IMR-90 (cell line): ENCODE measurements around the gene EDARADD. TPM values are rescaled to one million over a fixed set of nuclear protein-coding genes. Genes with fewer than 3 reads are reported as not detected.

Source experiments
- ATAC-seq: fragments of 200-7000 bp; cut with Tn5 transposase; 2 replicates; pipeline ENCODE4 v1.9.1; 2020; ENCODE audit warnings: low read depth, mild to moderate bottlenecking, moderate library complexity
- BruUV-seq: library from RNA; stranded (reverse); fragments of 400-500 nt; replicated peaks from 2 replicates; lab custom pipeline; 2021; lab: Mats Ljungman, UMichigan
- CTCF ChIA-PET: fragments of 300-600 bp; formaldehyde crosslinking; extraction: SDS; loops from one replicate; lab custom pipeline; 2021; ENCODE audit warnings: antibody characterized with exemption; lab: Yijun Ruan, JAX
- POLR2A ChIA-PET: fragments of 300-600 bp; sonication (Branson Sonifier 250); formaldehyde crosslinking; loops from one replicate; lab custom pipeline; 2022; ENCODE audit warnings: antibody characterized with exemption; ENCODE audit not compliant: unreplicated experiment; lab: Charles Lee
- DNase-seq: peaks from one replicate; pipeline ENCODE4 v3.0.0; 2013
- H2AFZ ChIP-seq: replicated peaks from 2 replicates; pipeline ENCODE3; 2013; ENCODE audit warnings: low read length, mild to moderate bottlenecking; ENCODE audit not compliant: poor library complexity
- H2AK5ac ChIP-seq: 2 replicates; pipeline ENCODE4 v1.6.1; 2013; ENCODE audit warnings: low read depth, low read length, inconsistent platforms
- H2AK9ac ChIP-seq: replicated peaks from 2 replicates; pipeline ENCODE3; 2013; ENCODE audit warnings: mild to moderate bottlenecking, low read depth, low read length, moderate library complexity; ENCODE audit not compliant: poor library complexity
- H2BK120ac ChIP-seq: 2 replicates; pipeline ENCODE4 v1.6.1; 2013; ENCODE audit warnings: low read depth, low read length, inconsistent platforms
- H2BK15ac ChIP-seq: 3 replicates; pipeline ENCODE4 v1.6.1; 2013; ENCODE audit warnings: low read depth, low read length, inconsistent platforms
- H2BK20ac ChIP-seq: 2 replicates; pipeline ENCODE4 v1.6.1; 2013; ENCODE audit warnings: low read depth, mild to moderate bottlenecking, inconsistent platforms, low read length, moderate library complexity
- H2BK5ac ChIP-seq: 2 replicates; pipeline ENCODE4 v1.6.1; 2013; ENCODE audit warnings: mild to moderate bottlenecking, low read depth, low read length, inconsistent platforms; ENCODE audit not compliant: poor library complexity, severe bottlenecking
- H3K14ac ChIP-seq: replicated peaks from 2 replicates; pipeline ENCODE4 v1.6.1; 2013; ENCODE audit warnings: low read depth, low read length, inconsistent platforms
- H3K18ac ChIP-seq: 2 replicates; pipeline ENCODE4 v1.6.1; 2013; ENCODE audit warnings: low read depth, low read length, control low read depth
- H3K23ac ChIP-seq: 2 replicates; pipeline ENCODE4 v1.6.1; 2013; ENCODE audit warnings: low read depth, low read length, inconsistent platforms
- H3K27ac ChIP-seq: 2 replicates; pipeline ENCODE4 v1.5.1; 2013; ENCODE audit warnings: mild to moderate bottlenecking, control low read depth, low read length; ENCODE audit not compliant: insufficient read depth
- H3K27me3 ChIP-seq: 2 replicates; pipeline ENCODE4 v1.6.1; 2013; ENCODE audit warnings: low read length; ENCODE audit not compliant: control insufficient read depth, insufficient read depth
- H3K36me3 ChIP-seq: 2 replicates; pipeline ENCODE4 v1.6.1; 2013; ENCODE audit warnings: low read length, mixed read lengths; ENCODE audit not compliant: control insufficient read depth, insufficient read depth
- H3K4ac ChIP-seq: 2 replicates; pipeline ENCODE4 v1.6.1; 2013; ENCODE audit warnings: low read depth, low read length, inconsistent platforms
- H3K4me1 ChIP-seq: 2 replicates; pipeline ENCODE4 v1.6.1; 2013; ENCODE audit warnings: low read length, mixed read lengths; ENCODE audit not compliant: control insufficient read depth, insufficient read depth
- H3K4me2 ChIP-seq: 2 replicates; pipeline ENCODE4 v1.6.1; 2013; ENCODE audit warnings: low read depth, mild to moderate bottlenecking, control low read depth, low read length, moderate library complexity
- H3K4me3 ChIP-seq: 2 replicates; pipeline ENCODE4 v1.5.1; 2013; ENCODE audit warnings: low read depth, mild to moderate bottlenecking, control low read depth, low read length, moderate library complexity; ENCODE audit not compliant: insufficient read depth
- H3K56ac ChIP-seq: 2 replicates; pipeline ENCODE4 v1.6.1; 2013; ENCODE audit warnings: low read length, inconsistent platforms; ENCODE audit not compliant: insufficient read depth; ENCODE audit errors: extremely low read depth
- H3K79me1 ChIP-seq, 2 experiments: 2 replicates each; pipeline ENCODE4 v1.6.1; 2013; ENCODE audit warnings: low read length in 2 of 2, inconsistent platforms in 1 of 2, low read depth in 1 of 2
- H3K9ac ChIP-seq: 2 replicates; pipeline ENCODE4 v1.6.1; 2013; ENCODE audit warnings: low read depth, low read length, control low read depth
- H3K9me1 ChIP-seq: 2 replicates; pipeline ENCODE4 v1.6.1; 2013; ENCODE audit warnings: low read length, inconsistent platforms; ENCODE audit not compliant: insufficient read depth
- H3K9me3 ChIP-seq: 2 replicates; pipeline ENCODE4 v1.6.1; 2013; ENCODE audit warnings: low read length; ENCODE audit not compliant: control insufficient read depth, insufficient read depth
- H4K20me1 ChIP-seq: 2 replicates; pipeline ENCODE4 v1.6.1; 2013; ENCODE audit warnings: low read length, inconsistent platforms; ENCODE audit not compliant: insufficient read depth
- H4K5ac ChIP-seq: 2 replicates; pipeline ENCODE4 v1.6.1; 2013; ENCODE audit warnings: mild to moderate bottlenecking, low read depth, low read length, control low read depth
- H4K8ac ChIP-seq, 2 experiments: 2 replicates each; pipeline ENCODE4 v1.6.1; 2013; ENCODE audit warnings: low read depth in 2 of 2, low read length in 2 of 2, control low read depth in 1 of 2, inconsistent platforms in 1 of 2
- H4K91ac ChIP-seq: 2 replicates; pipeline ENCODE4 v1.6.1; 2013; ENCODE audit warnings: low read depth, low read length, inconsistent platforms; ENCODE audit not compliant: insufficient read depth
- BHLHE40 ChIP-seq: fragments of 150-350 bp; IDR thresholded peaks from 2 replicates; pipeline ENCODE4 v1.6.1; 2016; ENCODE audit warnings: mild to moderate bottlenecking, low read depth, low read length
- CEBPB ChIP-seq: IDR thresholded peaks from 2 replicates; pipeline ENCODE4 v1.6.1; 2012; ENCODE audit warnings: low read depth, low read length, improper control_type of control experiment
- CHD1 ChIP-seq: IDR thresholded peaks from 2 replicates; pipeline ENCODE4 v1.6.1; 2012; ENCODE audit warnings: low read depth, low read length, improper control_type of control experiment
- FOS ChIP-seq: fragments of 150-350 bp; IDR thresholded peaks from 2 replicates; pipeline ENCODE4 v1.6.1; 2016; ENCODE audit warnings: low read depth, low read length
- MAFK ChIP-seq: IDR thresholded peaks from 2 replicates; pipeline ENCODE4 v1.6.1; 2012; ENCODE audit warnings: low read depth, low read length, improper control_type of control experiment
- MAZ ChIP-seq: IDR thresholded peaks from 2 replicates; pipeline ENCODE4 v1.6.1; 2012; ENCODE audit warnings: low read depth, mild to moderate bottlenecking, low read length, improper control_type of control experiment, moderate library complexity, borderline replicate concordance
- MXI1 ChIP-seq: IDR thresholded peaks from 2 replicates; pipeline ENCODE4 v1.6.1; 2012; ENCODE audit warnings: low read depth, mild to moderate bottlenecking, low read length, moderate library complexity, borderline replicate concordance
- NFE2L2 ChIP-seq: fragments of 150-350 bp; IDR thresholded peaks from 2 replicates; pipeline ENCODE4 v1.6.1; 2016; ENCODE audit warnings: low read depth, mild to moderate bottlenecking, low read length
- POLR2A ChIP-seq: IDR thresholded peaks from 2 replicates; pipeline ENCODE4 v1.6.1; 2012; ENCODE audit warnings: mild to moderate bottlenecking, low read depth, low read length
- RAD21 ChIP-seq: IDR thresholded peaks from 2 replicates; pipeline ENCODE4 v1.6.1; 2012; ENCODE audit warnings: low read length, improper control_type of control experiment
- RCOR1 ChIP-seq: IDR thresholded peaks from 2 replicates; pipeline ENCODE4 v1.6.1; 2012; ENCODE audit warnings: mild to moderate bottlenecking, low read length, improper control_type of control experiment; ENCODE audit not compliant: insufficient replicate concordance
- RFX5 ChIP-seq: IDR thresholded peaks from 2 replicates; pipeline ENCODE4 v1.8.0; 2012; ENCODE audit warnings: low read depth, mild to moderate bottlenecking, low read length, moderate library complexity
- SMC3 ChIP-seq: fragments of 150-350 bp; IDR thresholded peaks from 2 replicates; pipeline ENCODE4 v1.6.1; 2016; ENCODE audit warnings: low read depth, mild to moderate bottlenecking, antibody characterized with exemption, low read length, moderate library complexity
- WGBS, 2 experiments: methylation state at CpG; one replicate each; pipeline versions ENCODE4 v1.1.5 to v1.1.7; 2013; ENCODE audit warnings: missing lambda C conversion rate in 2 of 2; ENCODE audit not compliant: insufficient read length in 1 of 2; ENCODE audit errors: extremely low coverage in 2 of 2; 5-methylcytosine and 5-hydroxymethylcytosine counted together
- dilution Hi-C: fragments of 300-500 bp; cut with HindIII; formaldehyde crosslinking; loops from one replicate; pipeline ENCODE4 v1.14.3; 2018; ENCODE audit warnings: low sequenced_read_pairs; ENCODE audit not compliant: unreplicated experiment
- in situ Hi-C: fragments of 300-500 bp; cut with MboI; formaldehyde crosslinking; loops from 3 replicates; pipeline ENCODE4 v1.14.3; 2019; ENCODE audit warnings: low sequenced_read_pairs, inconsistent platforms, mixed read lengths
- intact Hi-C: fragments of 100-400 bp; cut with micrococcal nuclease; formaldehyde crosslinking; loops from 2 replicates; pipeline ENCODE4 v1.10.0; 2022
- polyA plus RNA-seq, 3 experiments: library from polyadenylated mRNA; depleted of rRNA; stranded (reverse); fragments of >200 nt; gene quantifications; 2 replicates each; pipeline ENCODE4 v1.2.3, GENCODE V29; 2012; ENCODE audit warnings: low replicate concordance in 1 of 3
- total RNA-seq: library from RNA; depleted of rRNA; stranded (reverse); fragments of >200 nt; gene quantifications from 2 replicates; pipeline ENCODE4 v1.2.3, GENCODE V29; 2012
- TF ChIP-seq, protein P1 (sequence below): fragments of 150-350 bp; IDR thresholded peaks from 2 replicates; pipeline ENCODE4 v1.6.1; 2017; ENCODE audit warnings: mild to moderate bottlenecking, antibody characterized with exemption, low read length, low read depth
- TF ChIP-seq, protein P2 (sequence below): fragments of 150-350 bp; IDR thresholded peaks from 2 replicates; pipeline ENCODE4 v1.6.1; 2016; ENCODE audit warnings: low read depth, mild to moderate bottlenecking, low read length, moderate library complexity, borderline replicate concordance
- TF ChIP-seq, protein P3 (sequence below): conservative IDR thresholded peaks from 2 replicates; pipeline ENCODE4 v1.5.1; 2012; ENCODE audit warnings: mild to moderate bottlenecking, low read depth, low read length, improper control_type of control experiment

EDARADD gene
- total and polyA plus RNA-seq, 2 of the 4 experiments (the other 2 are of a cell fraction), result not detected

DNA sequence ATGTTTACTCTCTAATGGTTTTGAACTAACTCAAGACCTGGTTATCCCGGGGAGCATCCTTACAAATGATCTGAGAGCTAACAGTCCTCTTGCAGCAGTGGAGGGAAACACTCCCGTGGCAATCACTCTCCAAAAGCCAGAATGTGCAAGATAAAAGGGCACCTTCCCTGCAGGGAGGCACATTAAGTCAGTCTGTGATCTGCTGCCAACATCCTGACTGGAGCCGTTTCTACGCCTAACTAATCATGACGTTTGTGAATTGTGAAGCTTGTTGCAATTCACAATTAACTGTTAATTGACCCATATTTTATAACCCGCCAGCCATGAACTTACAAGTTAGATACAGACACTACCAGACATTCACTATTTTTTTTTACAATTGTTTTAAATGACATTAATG lies 77.6 kb downstream of the EDARADD start:
- H2AK9ac ChIP-seq, result no peak overlapping the region
- no peak overlapping the region for H2AFZ ChIP-seq
- H4K5ac ChIP-seq, result no peak overlapping the region
- H3K56ac ChIP-seq, result no peak overlapping the region
- H4K8ac ChIP-seq, result no peak overlapping the region
- ChIA-PET CTCF (interaction anchor here (1.0 kb wide), 1 partner anchor 137 kb away, joined by 4 read pairs; no protein-coding TSS in a partner anchor), POLR2A (no interaction called here)
- no peak for TF ChIP-seq NFE2L2
- no peak for TF ChIP-seq CHD1
- no peak for TF ChIP-seq RFX5
- no peak for TF ChIP-seq CEBPB
- TF ChIP-seq, protein P1, sequence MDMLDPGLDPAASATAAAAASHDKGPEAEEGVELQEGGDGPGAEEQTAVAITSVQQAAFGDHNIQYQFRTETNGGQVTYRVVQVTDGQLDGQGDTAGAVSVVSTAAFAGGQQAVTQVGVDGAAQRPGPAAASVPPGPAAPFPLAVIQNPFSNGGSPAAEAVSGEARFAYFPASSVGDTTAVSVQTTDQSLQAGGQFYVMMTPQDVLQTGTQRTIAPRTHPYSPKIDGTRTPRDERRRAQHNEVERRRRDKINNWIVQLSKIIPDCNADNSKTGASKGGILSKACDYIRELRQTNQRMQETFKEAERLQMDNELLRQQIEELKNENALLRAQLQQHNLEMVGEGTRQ, result no peak
- no peak for TF ChIP-seq RAD21
- no peak for TF ChIP-seq MAFK
- no peak for TF ChIP-seq RCOR1
- TF ChIP-seq, protein P2, sequence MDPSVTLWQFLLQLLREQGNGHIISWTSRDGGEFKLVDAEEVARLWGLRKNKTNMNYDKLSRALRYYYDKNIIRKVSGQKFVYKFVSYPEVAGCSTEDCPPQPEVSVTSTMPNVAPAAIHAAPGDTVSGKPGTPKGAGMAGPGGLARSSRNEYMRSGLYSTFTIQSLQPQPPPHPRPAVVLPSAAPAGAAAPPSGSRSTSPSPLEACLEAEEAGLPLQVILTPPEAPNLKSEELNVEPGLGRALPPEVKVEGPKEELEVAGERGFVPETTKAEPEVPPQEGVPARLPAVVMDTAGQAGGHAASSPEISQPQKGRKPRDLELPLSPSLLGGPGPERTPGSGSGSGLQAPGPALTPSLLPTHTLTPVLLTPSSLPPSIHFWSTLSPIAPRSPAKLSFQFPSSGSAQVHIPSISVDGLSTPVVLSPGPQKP, result no peak
- TF ChIP-seq SMC3, result no peak
- TF ChIP-seq POLR2A, result no peak
- no peak for TF ChIP-seq BHLHE40
- TF ChIP-seq, protein P3, sequence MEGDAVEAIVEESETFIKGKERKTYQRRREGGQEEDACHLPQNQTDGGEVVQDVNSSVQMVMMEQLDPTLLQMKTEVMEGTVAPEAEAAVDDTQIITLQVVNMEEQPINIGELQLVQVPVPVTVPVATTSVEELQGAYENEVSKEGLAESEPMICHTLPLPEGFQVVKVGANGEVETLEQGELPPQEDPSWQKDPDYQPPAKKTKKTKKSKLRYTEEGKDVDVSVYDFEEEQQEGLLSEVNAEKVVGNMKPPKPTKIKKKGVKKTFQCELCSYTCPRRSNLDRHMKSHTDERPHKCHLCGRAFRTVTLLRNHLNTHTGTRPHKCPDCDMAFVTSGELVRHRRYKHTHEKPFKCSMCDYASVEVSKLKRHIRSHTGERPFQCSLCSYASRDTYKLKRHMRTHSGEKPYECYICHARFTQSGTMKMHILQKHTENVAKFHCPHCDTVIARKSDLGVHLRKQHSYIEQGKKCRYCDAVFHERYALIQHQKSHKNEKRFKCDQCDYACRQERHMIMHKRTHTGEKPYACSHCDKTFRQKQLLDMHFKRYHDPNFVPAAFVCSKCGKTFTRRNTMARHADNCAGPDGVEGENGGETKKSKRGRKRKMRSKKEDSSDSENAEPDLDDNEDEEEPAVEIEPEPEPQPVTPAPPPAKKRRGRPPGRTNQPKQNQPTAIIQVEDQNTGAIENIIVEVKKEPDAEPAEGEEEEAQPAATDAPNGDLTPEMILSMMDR, result no peak
- no peak for TF ChIP-seq FOS
- no peak for TF ChIP-seq MAZ
- TF ChIP-seq MXI1, result no peak
- no peak overlapping the region for H2BK15ac ChIP-seq
- H3K9ac ChIP-seq, result no peak overlapping the region
- H3K23ac ChIP-seq, result no peak overlapping the region
- dilution Hi-C loops, result no loop called here
- peaks cover 4% of the 10 kb centered on the region; the same call in 1 of the 2 replicates for H3K27me3 ChIP-seq
- no peaks in the 10 kb centered on the region for H3K36me3 ChIP-seq
- no peaks in the 10 kb centered on the region for H3K4me1 ChIP-seq
- DNase-seq (no peak), ATAC-seq (no peak)
- no peak overlapping the region for H3K18ac ChIP-seq
- no peaks in the 10 kb centered on the region for H3K79me1 ChIP-seq
- in situ Hi-C loops, result no loop called here
- no peaks in the 10 kb centered on the region for H3K9me1 ChIP-seq
- no peak overlapping the region for H2BK120ac ChIP-seq
- no peak overlapping the region for H3K4me2 ChIP-seq
- no peaks in the 10 kb centered on the region for H4K20me1 ChIP-seq
- H3K14ac ChIP-seq, result no peak overlapping the region
- no TSS peak for BruUV-seq
- H2BK5ac ChIP-seq, result no peak overlapping the region
- intact Hi-C loops, result no loop called here
- H2BK20ac ChIP-seq, result no peak overlapping the region
- no peak overlapping the region for H4K91ac ChIP-seq
- no peak overlapping the region for H3K4me3 ChIP-seq
- H3K9me3 ChIP-seq, result no peaks in the 10 kb centered on the region
- H2AK5ac ChIP-seq, result no peak overlapping the region
- WGBS, 2 experiments, result 20% methylated on average over 1 of the region's 6 CpGs; no CpG with 5 or more reads in 1 of the 2 experiments
- H3K4ac ChIP-seq, result no peak overlapping the region
- H3K27ac ChIP-seq, result no peak overlapping the region
